GM08714 (cell line): Measurements from ENCODE around the gene SLC2A4.

ENCODE experiments used
- H3K4me3 ChIP-seq: fragments of 200-500 bp; sonication (Bioruptor generic); 2 replicates; pipeline ENCODE4 v1.5.1; 2014; ENCODE audit warnings: mild to moderate bottlenecking, low read length, inconsistent platforms
- ZNF274 ChIP-seq: IDR thresholded peaks from 2 replicates; pipeline ENCODE4 v1.6.1; 2012; ENCODE audit warnings: mild to moderate bottlenecking, low read depth, low read length

Gene SLC2A4

GRCh38 chr17:7253082-7253481 is 28.4 kb upstream of the SLC2A4 start:
- peak overlapping the region; percentile 74 for H3K4me3 ChIP-seq

GRCh38 chr17:7254511-7254910 is 27.0 kb upstream of the SLC2A4 start:
- no peak for TF ChIP-seq ZNF274
- no peak overlapping the region for H3K4me3 ChIP-seq

More at GRCh38 chr17:7253082-7253481, 28.4 kb upstream of the SLC2A4 start:
- TF ChIP-seq ZNF274, result no peak

GRCh38 chr17:7256766-7257456 is 24.6 kb upstream of the SLC2A4 start:
- TF ChIP-seq ZNF274, result no peak
- no peak overlapping the region for H3K4me3 ChIP-seq

GRCh38 chr17:7258731-7259554 is 22.6 kb upstream of the SLC2A4 start:
- H3K4me3 ChIP-seq, result no peak overlapping the region
- no peak for TF ChIP-seq ZNF274

GRCh38 chr17:7259555-7259889 is 22.0 kb upstream of the SLC2A4 start:
- TF ChIP-seq ZNF274, result no peak
- H3K4me3 ChIP-seq, result no peak overlapping the region

- TF ChIP-seq ZNF274, result no peak
- no peak overlapping the region for H3K4me3 ChIP-seq
Observed at GRCh38 chr17:7260151-7260550, 21.4 kb upstream of the SLC2A4 start.

GRCh38 chr17:7260651-7261378 is 20.7 kb upstream of the SLC2A4 start:
- H3K4me3 ChIP-seq, result peak overlapping the region; percentile 11; the same call in 1 of the 2 replicates
- TF ChIP-seq ZNF274, result no peak

GRCh38 chr17:7261379-7262191 is 19.9 kb upstream of the SLC2A4 start:
- TF ChIP-seq ZNF274, result no peak
- H3K4me3 ChIP-seq, result peak overlapping the region; percentile 11; the same call in 1 of the 2 replicates

GRCh38 chr17:7262192-7262934 is 19.2 kb upstream of the SLC2A4 start, which contains the start of gene CLDN7:
TSS of gene CLDN7 (minus strand) at chr17:7262478. CDS start at chr17:7262043, 435 bp downstream.
- no peak for TF ChIP-seq ZNF274
- H3K4me3 ChIP-seq, result peak within 1 kb of the TSS; percentile 11; the same call in 1 of the 2 replicates

- no peak for TF ChIP-seq ZNF274
- no peak overlapping the region for H3K4me3 ChIP-seq
Observed at GRCh38 chr17:7262935-7263800, 18.4 kb upstream of the SLC2A4 start.

- H3K4me3 ChIP-seq, result no peak overlapping the region
- no peak for TF ChIP-seq ZNF274
Observed at GRCh38 chr17:7263801-7264078, 17.8 kb upstream of the SLC2A4 start.

GRCh38 chr17:7266784-7267183 is 14.7 kb upstream of the SLC2A4 start:
- no peak for TF ChIP-seq ZNF274
- H3K4me3 ChIP-seq, result no peak overlapping the region
